ENCODE measurements around the gene ASB4.

Gene ASB4

GRCh38 chr7:95527033-95527775 is 41.5 kb downstream of the ASB4 start:
- Histone ChIP-seq H3K4me3 (ENCODE audit: low read depth, low read length) (no peak overlapping the region), H3K36me3 (ENCODE audit: insufficient read depth, low read length) (no peaks in the 10 kb centered on the region), H2AFZ (ENCODE audit: low read length, unreplicated experiment) (peak overlapping the region; percentile 42), H3K27me3 (ENCODE audit: insufficient read depth, low read length) (no peaks in the 10 kb centered on the region), H3K79me2 (ENCODE audit: control insufficient read depth, insufficient read depth, low read length, unreplicated experiment) (no peaks in the 10 kb centered on the region), H3K27ac (ENCODE audit: low read depth, low read length) (no peak overlapping the region), H3K4me1 (ENCODE audit: control insufficient read depth, insufficient read depth, low read length, unreplicated experiment) (no peaks in the 10 kb centered on the region)

- Histone ChIP-seq H3K27me3 (ENCODE audit: insufficient read depth, low read length) (no peaks in the 10 kb centered on the region), H3K79me2 (ENCODE audit: control insufficient read depth, insufficient read depth, low read length, unreplicated experiment) (no peaks in the 10 kb centered on the region), H3K27ac (ENCODE audit: low read depth, low read length) (no peak overlapping the region), H3K36me3 (ENCODE audit: insufficient read depth, low read length) (no peaks in the 10 kb centered on the region), H3K4me1 (ENCODE audit: control insufficient read depth, insufficient read depth, low read length, unreplicated experiment) (no peaks in the 10 kb centered on the region), H2AFZ (ENCODE audit: low read length, unreplicated experiment) (peak overlapping the region; percentile 42), H3K4me3 (ENCODE audit: low read depth, low read length) (no peak overlapping the region)
Observed at GRCh38 chr7:95527776-95528250, 42.1 kb downstream of the ASB4 start.

DNA sequence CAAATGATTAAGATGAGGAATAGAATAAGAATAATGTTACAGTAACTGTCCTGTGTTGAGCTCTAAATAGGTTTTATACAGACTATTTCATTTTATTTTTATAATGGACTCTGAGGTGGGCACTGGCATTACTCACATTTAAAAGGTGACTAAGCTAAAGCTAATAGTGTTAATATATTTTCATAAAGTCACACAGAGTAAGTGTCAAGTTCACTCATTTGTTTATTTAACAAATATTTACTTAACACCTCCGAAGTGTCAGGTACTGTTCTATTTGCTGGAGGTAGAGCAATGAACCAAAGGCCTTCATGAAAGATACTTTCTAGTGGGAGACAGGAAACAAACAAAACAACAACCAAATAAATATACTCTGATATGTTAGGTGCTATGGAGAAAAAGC is 44.0 kb downstream of the ASB4 start:
- no peak overlapping the region for H3K27ac ChIP-seq (ENCODE audit: low read depth, low read length)
- H3K36me3 ChIP-seq (ENCODE audit: insufficient read depth, low read length) = no peaks in the 10 kb centered on the region
- H3K4me1 ChIP-seq (ENCODE audit: control insufficient read depth, insufficient read depth, low read length, unreplicated experiment) = no peaks in the 10 kb centered on the region
- no peaks in the 10 kb centered on the region for H3K79me2 ChIP-seq (ENCODE audit: control insufficient read depth, insufficient read depth, low read length, unreplicated experiment)
- H2AFZ ChIP-seq (ENCODE audit: low read length, unreplicated experiment) = no peak overlapping the region
- H3K27me3 ChIP-seq (ENCODE audit: insufficient read depth, low read length) = peaks cover 4% of the 10 kb centered on the region
- H3K4me3 ChIP-seq (ENCODE audit: low read depth, low read length) = no peak overlapping the region

GRCh38 chr7:95530881-95531280 is 45.1 kb downstream of the ASB4 start:
- Histone ChIP-seq H3K4me3 (ENCODE audit: low read depth, low read length) (no peak overlapping the region), H3K4me1 (ENCODE audit: control insufficient read depth, insufficient read depth, low read length, unreplicated experiment) (no peaks in the 10 kb centered on the region), H3K27me3 (ENCODE audit: insufficient read depth, low read length) (peaks cover 14% of the 10 kb centered on the region), H3K79me2 (ENCODE audit: control insufficient read depth, insufficient read depth, low read length, unreplicated experiment) (no peaks in the 10 kb centered on the region), H2AFZ (ENCODE audit: low read length, unreplicated experiment) (no peak overlapping the region), H3K36me3 (ENCODE audit: insufficient read depth, low read length) (no peaks in the 10 kb centered on the region), H3K27ac (ENCODE audit: low read depth, low read length) (no peak overlapping the region)

GRCh38 chr7:95531605-95532219 is 46.0 kb downstream of the ASB4 start:
- H3K79me2 ChIP-seq (ENCODE audit: control insufficient read depth, insufficient read depth, low read length, unreplicated experiment) = no peaks in the 10 kb centered on the region
- no peaks in the 10 kb centered on the region for H3K36me3 ChIP-seq (ENCODE audit: insufficient read depth, low read length)
- peaks cover 14% of the 10 kb centered on the region for H3K27me3 ChIP-seq (ENCODE audit: insufficient read depth, low read length)
- H3K4me1 ChIP-seq (ENCODE audit: control insufficient read depth, insufficient read depth, low read length, unreplicated experiment) = no peaks in the 10 kb centered on the region
- no peak overlapping the region for H3K27ac ChIP-seq (ENCODE audit: low read depth, low read length)
- no peak overlapping the region for H2AFZ ChIP-seq (ENCODE audit: low read length, unreplicated experiment)
- H3K4me3 ChIP-seq (ENCODE audit: low read depth, low read length) = no peak overlapping the region

GRCh38 chr7:95534796-95535195 is 49.1 kb downstream of the ASB4 start:
- Histone ChIP-seq H3K79me2 (ENCODE audit: control insufficient read depth, insufficient read depth, low read length, unreplicated experiment) (no peaks in the 10 kb centered on the region), H3K36me3 (ENCODE audit: insufficient read depth, low read length) (no peaks in the 10 kb centered on the region), H3K27ac (ENCODE audit: low read depth, low read length) (no peak overlapping the region), H3K4me3 (ENCODE audit: low read depth, low read length) (no peak overlapping the region), H3K4me1 (ENCODE audit: control insufficient read depth, insufficient read depth, low read length, unreplicated experiment) (no peaks in the 10 kb centered on the region), H2AFZ (ENCODE audit: low read length, unreplicated experiment) (no peak overlapping the region), H3K27me3 (ENCODE audit: insufficient read depth, low read length) (peaks cover 23% of the 10 kb centered on the region)

GRCh38 chr7:95535662-95536061 is 49.9 kb downstream of the ASB4 start:
- Histone ChIP-seq H3K27ac (ENCODE audit: low read depth, low read length) (no peak overlapping the region), H3K4me1 (ENCODE audit: control insufficient read depth, insufficient read depth, low read length, unreplicated experiment) (no peaks in the 10 kb centered on the region), H3K79me2 (ENCODE audit: control insufficient read depth, insufficient read depth, low read length, unreplicated experiment) (no peaks in the 10 kb centered on the region), H2AFZ (ENCODE audit: low read length, unreplicated experiment) (no peak overlapping the region), H3K36me3 (ENCODE audit: insufficient read depth, low read length) (no peaks in the 10 kb centered on the region), H3K4me3 (ENCODE audit: low read depth, low read length) (no peak overlapping the region), H3K27me3 (ENCODE audit: insufficient read depth, low read length) (peaks cover 23% of the 10 kb centered on the region)

DNA sequence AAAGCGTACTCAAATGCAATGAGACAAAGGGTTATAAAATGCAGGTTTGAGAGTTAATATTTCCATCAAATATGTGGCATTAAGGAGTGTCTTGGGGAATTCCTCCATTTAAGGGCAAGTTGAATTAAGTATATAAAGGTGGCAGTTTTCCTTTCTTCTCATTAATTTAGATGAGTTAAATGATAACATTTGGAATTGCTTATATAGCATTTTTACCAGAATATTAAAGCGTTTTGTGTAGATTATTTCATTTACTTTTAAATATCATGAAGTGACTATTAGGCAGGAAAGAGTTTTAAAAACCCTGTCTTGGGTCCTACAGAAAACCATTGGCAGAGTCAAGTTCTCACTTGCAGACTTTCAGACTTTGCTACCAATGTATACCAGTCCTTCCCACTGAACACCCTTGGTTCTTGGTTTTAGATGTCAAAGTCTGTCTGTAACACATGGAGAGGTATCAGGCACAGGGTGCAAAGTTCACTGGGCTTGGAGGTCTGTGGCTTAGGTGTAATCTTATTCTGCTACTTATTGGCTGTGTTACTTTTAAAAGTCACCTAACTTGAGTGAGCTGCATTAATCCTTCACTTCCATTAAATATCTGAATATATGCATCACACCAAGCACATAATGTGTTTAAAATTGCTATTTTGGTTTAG is 51.0 kb downstream of the ASB4 start:
- Histone ChIP-seq H3K27me3 (ENCODE audit: insufficient read depth, low read length) (peaks cover 23% of the 10 kb centered on the region), H3K79me2 (ENCODE audit: control insufficient read depth, insufficient read depth, low read length, unreplicated experiment) (no peaks in the 10 kb centered on the region), H2AFZ (ENCODE audit: low read length, unreplicated experiment) (no peak overlapping the region), H3K36me3 (ENCODE audit: insufficient read depth, low read length) (no peaks in the 10 kb centered on the region), H3K4me1 (ENCODE audit: control insufficient read depth, insufficient read depth, low read length, unreplicated experiment) (no peaks in the 10 kb centered on the region), H3K4me3 (ENCODE audit: low read depth, low read length) (no peak overlapping the region), H3K27ac (ENCODE audit: low read depth, low read length) (no peak overlapping the region)

GRCh38 chr7:95537468-95537867 is 51.7 kb downstream of the ASB4 start:
- Histone ChIP-seq H3K79me2 (ENCODE audit: control insufficient read depth, insufficient read depth, low read length, unreplicated experiment) (no peaks in the 10 kb centered on the region), H3K4me3 (ENCODE audit: low read depth, low read length) (no peak overlapping the region), H3K27ac (ENCODE audit: low read depth, low read length) (no peak overlapping the region), H3K36me3 (ENCODE audit: insufficient read depth, low read length) (no peaks in the 10 kb centered on the region), H3K27me3 (ENCODE audit: insufficient read depth, low read length) (peaks cover 23% of the 10 kb centered on the region), H3K4me1 (ENCODE audit: control insufficient read depth, insufficient read depth, low read length, unreplicated experiment) (no peaks in the 10 kb centered on the region), H2AFZ (ENCODE audit: low read length, unreplicated experiment) (no peak overlapping the region)

- H3K4me3 ChIP-seq (ENCODE audit: low read depth, low read length) = no peak overlapping the region
- H3K79me2 ChIP-seq (ENCODE audit: control insufficient read depth, insufficient read depth, low read length, unreplicated experiment) = no peaks in the 10 kb centered on the region
- no peak overlapping the region for H2AFZ ChIP-seq (ENCODE audit: low read length, unreplicated experiment)
- peaks cover 22% of the 10 kb centered on the region for H3K27me3 ChIP-seq (ENCODE audit: insufficient read depth, low read length)
- H3K27ac ChIP-seq (ENCODE audit: low read depth, low read length) = no peak overlapping the region
- no peaks in the 10 kb centered on the region for H3K36me3 ChIP-seq (ENCODE audit: insufficient read depth, low read length)
- no peaks in the 10 kb centered on the region for H3K4me1 ChIP-seq (ENCODE audit: control insufficient read depth, insufficient read depth, low read length, unreplicated experiment)
Observed at GRCh38 chr7:95539426-95539825, 53.7 kb downstream of the ASB4 start.

All from ACC112 (cell line).